ENCODE results near the gene NHERF1. TPM values are rescaled to one million over a fixed set of nuclear protein-coding genes. Genes with fewer than 3 reads are reported as not detected.
A peak's percentile ranks its signal among the peaks of the same experiment; 100 is the strongest.

The NHERF1 gene
- total and polyA plus RNA-seq, 5 donors: 6.1 to 11.6 (median 9.2) TPM

DNA sequence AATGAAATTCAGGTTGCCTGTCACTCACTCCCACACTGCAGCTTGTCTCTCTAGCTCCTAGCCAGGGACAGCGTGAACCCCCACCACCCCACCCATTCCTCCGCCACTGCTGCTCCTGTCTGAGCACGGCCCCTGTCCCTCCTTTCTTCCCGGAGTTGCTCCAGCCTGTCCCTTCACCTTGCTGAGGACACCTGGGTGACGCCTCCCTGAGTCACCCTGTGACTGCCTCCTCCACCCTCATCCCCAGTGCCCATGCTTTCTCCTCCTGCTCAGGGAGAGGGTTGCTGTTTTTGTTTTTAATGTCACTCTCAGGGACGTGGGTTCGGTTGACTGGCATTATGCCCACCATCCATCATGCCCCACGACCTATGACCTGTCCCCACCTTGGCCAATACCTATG, 53.5 kb downstream of the NHERF1 start:
- peaks cover 2% of the 10 kb centered on the region for H3K4me1 ChIP-seq (ENCODE audit: control insufficient read depth, insufficient read depth, low read length)
- intact Hi-C loops (cut with DNase I): no loop called here
- H3K27ac ChIP-seq (ENCODE audit: low read length): no peak overlapping the region
- peak in 1 of 3 donors; percentile 16 for DNase-seq
- ATAC-seq: no peak
- H3K4me3 ChIP-seq (ENCODE audit: low read length): no peak overlapping the region
- no peaks in the 10 kb centered on the region for H3K27me3 ChIP-seq (ENCODE audit: control insufficient read depth, insufficient read depth)
- H3K9me3 ChIP-seq (ENCODE audit: control insufficient read depth, low read length): no peaks in the 10 kb centered on the region
- 87% methylated on average over 8 of the region's 8 CpGs for WGBS

DNA sequence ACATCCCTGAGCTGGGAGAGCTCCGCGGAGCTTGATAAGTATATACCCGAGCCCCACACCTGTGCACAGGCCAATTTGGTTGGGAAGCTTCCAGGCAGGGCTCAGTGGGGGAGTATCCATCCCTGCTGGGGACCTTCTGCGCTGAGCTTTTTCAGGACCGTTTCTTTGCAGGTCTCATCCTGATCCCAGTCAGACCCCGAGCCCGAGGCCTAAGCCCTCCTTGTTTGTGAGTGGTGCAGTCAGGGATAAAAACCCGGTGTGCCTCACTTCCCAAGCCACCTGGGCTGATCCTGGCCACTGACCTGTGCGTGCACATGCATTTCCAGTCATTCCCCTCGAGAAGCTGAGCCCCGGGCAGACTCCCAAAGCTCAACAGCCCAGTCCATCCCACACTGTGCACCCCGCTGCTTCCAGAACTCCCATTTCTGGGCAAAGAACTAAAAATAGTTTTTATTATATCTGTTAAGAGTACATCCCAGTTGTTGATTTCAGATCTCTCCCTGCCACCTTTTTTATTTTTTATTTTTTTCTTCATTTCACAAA, 55.0 kb downstream of the NHERF1 start:
- WGBS: 91% methylated on average over 12 of the region's 12 CpGs
- Histone ChIP-seq H3K4me3 (ENCODE audit: low read length) (no peak overlapping the region), H3K4me1 (ENCODE audit: control insufficient read depth, insufficient read depth, low read length) (peaks cover 2% of the 10 kb centered on the region), H3K9me3 (ENCODE audit: control insufficient read depth, low read length) (no peaks in the 10 kb centered on the region), H3K27ac (ENCODE audit: low read length) (no peak overlapping the region), H3K27me3 (ENCODE audit: control insufficient read depth, insufficient read depth) (no peaks in the 10 kb centered on the region)
- no peak for ATAC-seq
- intact Hi-C loops (cut with DNase I): no loop called here
- no peak for DNase-seq

DNA sequence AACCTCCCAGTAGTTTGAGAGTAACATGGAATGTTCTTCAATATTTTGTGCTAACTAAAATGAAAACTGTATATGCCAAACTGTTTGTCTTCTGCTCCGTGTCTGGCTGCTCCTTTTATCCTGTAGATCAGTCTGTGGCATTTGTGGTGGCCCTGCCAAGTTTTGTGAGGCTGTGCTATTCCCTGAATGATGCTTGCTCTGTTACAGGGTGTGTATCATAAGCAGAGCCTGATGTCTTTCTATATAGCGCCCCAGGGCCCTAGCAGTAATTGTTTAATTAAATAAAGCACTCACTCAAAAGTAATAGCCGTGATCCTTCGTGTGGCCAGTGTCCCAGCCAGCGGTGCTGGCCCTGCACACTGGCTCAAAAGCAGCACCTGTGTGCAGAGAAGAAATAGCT, 55.5 kb downstream of the NHERF1 start:
- Histone ChIP-seq H3K9me3 (ENCODE audit: control insufficient read depth, low read length) (no peaks in the 10 kb centered on the region), H3K4me3 (ENCODE audit: low read length) (no peak overlapping the region), H3K27ac (ENCODE audit: low read length) (no peak overlapping the region), H3K27me3 (ENCODE audit: control insufficient read depth, insufficient read depth) (no peaks in the 10 kb centered on the region), H3K4me1 (ENCODE audit: control insufficient read depth, insufficient read depth, low read length) (peaks cover 2% of the 10 kb centered on the region)
- ATAC-seq (no peak), DNase-seq (no peak)
- WGBS: 83% methylated on average over 5 of the region's 5 CpGs
- intact Hi-C loops (cut with DNase I): no loop called here

DNA sequence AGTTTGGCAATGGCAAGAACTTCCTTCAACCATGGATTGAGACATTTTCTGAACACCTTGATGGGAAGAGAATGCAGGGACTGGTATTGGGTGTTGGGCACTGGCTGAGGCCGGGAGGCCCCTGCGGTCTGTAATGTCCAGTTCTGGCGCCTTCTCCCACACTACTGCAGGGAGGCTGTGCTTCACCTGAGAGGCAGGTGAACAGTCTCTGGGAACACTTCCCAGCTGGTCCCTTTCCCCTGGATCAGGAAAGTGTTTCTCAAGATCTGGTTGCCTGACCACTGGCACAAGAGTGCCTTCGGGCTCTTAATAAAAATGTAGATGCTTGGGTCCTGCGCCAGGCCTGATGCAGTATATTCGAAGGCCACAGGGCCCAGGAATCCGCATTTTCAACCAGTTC, 56.3 kb downstream of the NHERF1 start:
- ATAC-seq: no peak
- WGBS: 97% methylated on average over 7 of the region's 7 CpGs
- intact Hi-C loops (cut with DNase I): no loop called here
- Histone ChIP-seq H3K4me3 (ENCODE audit: low read length) (no peak overlapping the region), H3K27me3 (ENCODE audit: control insufficient read depth, insufficient read depth) (no peaks in the 10 kb centered on the region), H3K9me3 (ENCODE audit: control insufficient read depth, low read length) (no peaks in the 10 kb centered on the region), H3K27ac (ENCODE audit: low read length) (no peak overlapping the region), H3K4me1 (ENCODE audit: control insufficient read depth, insufficient read depth, low read length) (peaks cover 2% of the 10 kb centered on the region)
- peak in 2 of 3 donors; percentile 4 to 27 for DNase-seq

DNA sequence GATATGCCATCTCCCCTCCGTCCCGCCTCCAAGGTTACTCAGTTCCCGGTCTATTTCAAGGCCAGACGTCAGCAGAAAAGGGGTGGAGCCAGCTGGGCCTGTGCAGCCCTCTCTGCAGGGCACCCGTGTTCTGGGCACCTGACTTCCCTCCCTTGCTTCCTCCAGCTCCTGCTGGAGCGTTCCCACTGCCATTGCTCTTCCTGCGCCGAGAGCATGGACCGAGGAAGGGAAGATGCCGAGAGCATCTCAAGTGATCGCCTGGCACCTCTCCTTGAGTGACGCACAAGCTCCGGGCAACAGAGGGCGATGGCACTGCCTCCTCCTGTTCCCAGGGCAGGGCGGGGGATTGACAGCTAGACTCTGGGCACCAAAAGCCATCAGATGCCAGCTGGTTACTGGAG, 57.2 kb downstream of the NHERF1 start:
- DNase-seq (peak in 2 of 3 donors; percentile 58 to 63), ATAC-seq (peak; percentile 37 to 53)
- Histone ChIP-seq H3K27ac (ENCODE audit: low read length) (no peak overlapping the region), H3K4me3 (ENCODE audit: low read length) (no peak overlapping the region), H3K4me1 (ENCODE audit: control insufficient read depth, insufficient read depth, low read length) (peaks cover 2% of the 10 kb centered on the region), H3K27me3 (ENCODE audit: control insufficient read depth, insufficient read depth) (no peaks in the 10 kb centered on the region), H3K9me3 (ENCODE audit: control insufficient read depth, low read length) (no peaks in the 10 kb centered on the region)
- 77% methylated on average over 15 of the region's 15 CpGs for WGBS
- intact Hi-C loops (cut with DNase I): no loop called here

DNA sequence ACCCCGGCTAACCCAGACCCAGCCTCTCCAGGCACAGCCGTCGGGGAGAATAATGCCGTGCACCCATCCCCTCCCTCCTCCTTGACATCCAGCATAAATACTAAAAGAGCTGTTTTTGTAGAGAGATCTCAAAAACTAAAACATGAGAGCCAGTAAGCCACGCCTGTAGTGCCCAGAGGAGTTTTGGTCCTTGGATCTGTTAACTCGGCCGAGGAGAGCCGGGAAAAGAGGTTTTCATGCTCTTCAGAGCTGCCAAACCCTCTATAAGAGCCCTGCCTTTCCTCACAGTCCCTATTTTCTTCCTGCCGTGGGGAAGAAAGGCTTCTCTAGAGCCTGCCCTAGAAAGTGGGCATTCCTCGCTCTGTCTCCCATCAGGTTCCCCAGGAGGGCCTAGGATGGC, 57.9 kb downstream of the NHERF1 start:
- DNase-seq: no peak
- Histone ChIP-seq H3K9me3 (ENCODE audit: control insufficient read depth, low read length) (no peaks in the 10 kb centered on the region), H3K27ac (ENCODE audit: low read length) (no peak overlapping the region), H3K4me3 (ENCODE audit: low read length) (no peak overlapping the region), H3K4me1 (ENCODE audit: control insufficient read depth, insufficient read depth, low read length) (peaks cover 2% of the 10 kb centered on the region), H3K27me3 (ENCODE audit: control insufficient read depth, insufficient read depth) (no peaks in the 10 kb centered on the region)
- no peak for ATAC-seq
- WGBS: 82% methylated on average over 10 of the region's 10 CpGs
- intact Hi-C loops (cut with DNase I): no loop called here

DNA sequence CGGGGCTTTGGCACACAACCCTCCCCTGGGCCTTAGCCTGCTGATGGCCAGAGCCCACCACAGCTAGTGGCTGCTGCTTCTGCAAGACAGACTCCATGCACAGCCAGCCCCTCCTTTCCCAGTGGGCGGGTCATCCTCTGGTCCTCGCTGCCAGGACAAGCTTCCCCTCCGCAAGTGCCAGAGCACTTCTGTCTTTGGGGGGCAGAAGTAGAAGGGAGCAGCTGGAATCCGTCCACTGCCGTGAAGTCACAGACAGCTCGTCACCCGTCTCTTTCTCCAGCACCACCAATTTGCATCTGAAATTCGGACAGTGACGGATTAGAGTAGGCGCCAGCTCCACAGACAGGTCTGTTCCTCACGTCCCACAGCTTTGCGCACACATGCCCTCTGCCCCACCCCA, 59.0 kb downstream of the NHERF1 start:
- no peak for ATAC-seq
- WGBS: 72% methylated on average over 13 of the region's 13 CpGs
- DNase-seq: peak in 1 of 3 donors; percentile 60
- no peak overlapping the region for H3K27ac ChIP-seq (ENCODE audit: low read length)
- H3K4me3 ChIP-seq (ENCODE audit: low read length): no peak overlapping the region
- intact Hi-C loops (cut with DNase I): no loop called here
- peaks cover 2% of the 10 kb centered on the region for H3K4me1 ChIP-seq (ENCODE audit: control insufficient read depth, insufficient read depth, low read length)
- H3K9me3 ChIP-seq (ENCODE audit: control insufficient read depth, low read length): no peaks in the 10 kb centered on the region
- no peaks in the 10 kb centered on the region for H3K27me3 ChIP-seq (ENCODE audit: control insufficient read depth, insufficient read depth)

DNA sequence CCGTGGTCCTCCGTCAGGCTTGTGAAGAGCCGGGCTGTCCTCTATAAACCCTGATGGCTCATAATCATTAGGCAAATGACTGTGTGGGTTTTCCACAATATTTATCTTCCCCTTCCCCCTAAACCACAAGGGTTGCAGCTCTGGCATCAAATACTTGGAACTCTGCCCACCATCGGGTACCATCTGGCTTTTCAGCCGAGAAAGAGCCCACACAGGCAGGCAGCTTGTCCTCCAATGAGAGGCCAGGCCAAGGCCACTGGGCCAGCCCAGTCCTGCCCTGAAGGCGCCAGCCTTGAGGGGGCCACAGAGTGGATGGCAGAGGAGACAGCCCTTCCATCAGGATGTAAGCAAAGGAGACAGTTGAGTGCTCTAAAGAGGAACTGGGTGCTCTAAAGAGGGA, 59.5 kb downstream of the NHERF1 start:
- intact Hi-C loops (cut with DNase I): no loop called here
- ATAC-seq: no peak
- peaks cover 2% of the 10 kb centered on the region for H3K4me1 ChIP-seq (ENCODE audit: control insufficient read depth, insufficient read depth, low read length)
- no peak for DNase-seq
- H3K27me3 ChIP-seq (ENCODE audit: control insufficient read depth, insufficient read depth): no peaks in the 10 kb centered on the region
- H3K9me3 ChIP-seq (ENCODE audit: control insufficient read depth, low read length): no peaks in the 10 kb centered on the region
- H3K27ac ChIP-seq (ENCODE audit: low read length): no peak overlapping the region
- 58% methylated on average over 6 of the region's 6 CpGs for WGBS
- H3K4me3 ChIP-seq (ENCODE audit: low read length): no peak overlapping the region

DNA sequence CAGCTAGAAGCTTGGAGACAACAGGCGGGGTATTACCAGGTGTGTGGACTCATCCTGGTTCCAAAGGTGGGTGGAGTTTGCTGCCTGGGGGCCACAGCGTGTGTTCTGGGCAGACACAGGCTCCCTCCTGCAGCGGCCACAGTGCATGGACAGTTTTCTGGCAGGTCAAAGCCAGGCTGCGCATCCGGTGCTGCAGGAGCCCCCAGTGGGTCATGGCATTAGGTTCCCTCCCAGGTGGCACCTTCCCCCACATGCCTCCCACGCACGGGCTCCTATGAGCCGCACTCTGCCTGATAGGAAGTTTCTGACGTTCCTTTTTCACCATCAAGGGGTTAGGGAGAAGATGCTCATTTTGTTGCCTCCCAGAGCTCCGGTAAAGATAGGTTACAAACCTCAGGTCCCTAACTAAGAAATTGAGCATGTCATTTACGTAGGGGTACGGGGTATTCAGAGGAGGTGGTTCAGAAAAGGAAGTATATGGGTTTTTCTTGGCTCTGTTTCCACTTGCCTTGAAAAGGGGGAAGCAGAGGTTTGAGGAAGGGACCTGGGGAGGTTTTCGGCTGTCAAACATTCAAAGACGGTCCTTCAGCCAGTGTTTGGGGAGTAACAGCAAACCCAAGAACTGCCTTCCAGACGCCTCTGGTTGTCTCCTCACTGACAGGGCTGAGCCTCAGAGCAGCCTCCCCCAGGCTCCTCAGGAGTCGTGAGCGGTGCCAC, 60.4 kb downstream of the NHERF1 start:
- no peak for ATAC-seq
- H3K9me3 ChIP-seq (ENCODE audit: control insufficient read depth, low read length): no peaks in the 10 kb centered on the region
- no peak overlapping the region for H3K4me3 ChIP-seq (ENCODE audit: low read length)
- DNase-seq: no peak
- no peaks in the 10 kb centered on the region for H3K27me3 ChIP-seq (ENCODE audit: control insufficient read depth, insufficient read depth)
- 80% methylated on average over 17 of the region's 17 CpGs for WGBS
- intact Hi-C loops (cut with DNase I): no loop called here
- H3K4me1 ChIP-seq (ENCODE audit: control insufficient read depth, insufficient read depth, low read length): peaks cover 4% of the 10 kb centered on the region
- H3K27ac ChIP-seq (ENCODE audit: low read length): no peak overlapping the region

DNA sequence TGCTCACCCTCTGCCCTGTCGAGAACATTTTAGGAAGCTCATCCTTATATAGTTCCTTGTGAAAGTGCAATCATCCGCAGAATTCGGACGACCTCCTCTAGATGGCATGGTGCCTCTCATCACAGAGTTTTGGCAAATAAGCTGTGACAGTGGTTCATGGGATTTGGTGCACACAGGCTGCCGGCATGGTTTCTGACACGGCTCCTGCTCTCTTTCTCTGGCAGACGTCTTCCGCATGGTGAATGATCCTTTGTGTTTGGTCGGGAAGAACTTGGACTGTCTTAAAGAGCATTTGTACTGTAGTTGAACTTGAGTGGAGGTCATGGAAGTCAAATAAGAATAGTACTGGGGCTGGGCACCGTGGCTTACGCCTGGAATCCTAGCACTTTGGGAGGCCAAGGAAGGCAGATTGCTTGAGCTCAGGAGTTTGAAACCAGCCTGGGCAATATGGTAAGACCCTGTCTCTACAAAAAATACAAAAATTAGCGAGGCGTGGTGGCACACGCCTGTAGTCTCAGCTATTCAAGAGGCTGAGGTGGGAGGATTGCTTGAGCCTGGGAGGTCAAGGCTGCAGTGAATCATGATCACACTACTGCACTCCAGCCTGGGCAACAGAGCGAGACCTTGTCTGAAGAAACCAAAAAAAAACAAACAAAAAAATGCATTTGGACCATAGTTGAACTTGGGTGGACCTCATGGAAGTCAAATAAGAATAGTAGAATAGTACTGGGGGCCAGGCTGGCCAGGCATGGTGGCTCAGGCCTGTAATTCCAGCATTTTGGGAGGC, 62.5 kb downstream of the NHERF1 start:
- H3K4me1 ChIP-seq (ENCODE audit: control insufficient read depth, insufficient read depth, low read length): peaks cover 9% of the 10 kb centered on the region
- intact Hi-C loops (cut with DNase I): loop anchor here in 1 of 4 donors (5.0 kb wide), 1 partner anchor 51 kb away; no protein-coding TSS in a partner anchor
- ATAC-seq: no peak
- no peak overlapping the region for H3K27ac ChIP-seq (ENCODE audit: low read length)
- DNase-seq: no peak
- H3K27me3 ChIP-seq (ENCODE audit: control insufficient read depth, insufficient read depth): no peaks in the 10 kb centered on the region
- WGBS: 63% methylated on average over 15 of the region's 15 CpGs
- no peak overlapping the region for H3K4me3 ChIP-seq (ENCODE audit: low read length)
- H3K9me3 ChIP-seq (ENCODE audit: control insufficient read depth, low read length): no peaks in the 10 kb centered on the region
